Heart left ventricle (tissue), 16 donors: ENCODE measurements around the gene GRM1. TPM values are rescaled to one million over a fixed set of nuclear protein-coding genes. Genes with fewer than 3 reads are reported as not detected.

ENCODE experiments used
- ATAC-seq, 4 donors: fragments of 200-7000 bp; cut with Tn5 transposase; one replicate each; pipeline ENCODE4 v1.9.1; 2020 to 2022; ENCODE audit warnings: moderate library complexity in 4 of 4, mild to moderate bottlenecking in 3 of 4, moderate number of reproducible peaks in 1 of 4
- DNase-seq, 5 donors: peaks; one replicate each; pipeline ENCODE4 v3.0.0-alpha.2; 2020
- H3K27ac ChIP-seq, 12 donors: fragments of 200-600 bp; sonication (generic) in 4 of 12; one replicate each; pipeline versions ENCODE4 v1.5.0 to v1.8.0; 2016 to 2022; ENCODE audit warnings: mild to moderate bottlenecking in 2 of 12
- H3K27me3 ChIP-seq, 9 donors: fragments of 200-600 bp; sonication (generic) in 2 of 9; one replicate each; pipeline versions ENCODE4 v1.5.1 to v1.8.0; 2016 to 2022; ENCODE audit warnings: mild to moderate bottlenecking in 3 of 9
- H3K36me3 ChIP-seq, 9 donors: fragments of 200-600 bp; sonication (generic) in 2 of 9; one replicate each; pipeline versions ENCODE4 v1.5.0 to v1.8.0; 2018 to 2022; ENCODE audit warnings: mild to moderate bottlenecking in 2 of 9
- H3K4me1 ChIP-seq, 12 donors: fragments of 200-600 bp; sonication (generic) in 4 of 12; one replicate each; pipeline versions ENCODE4 v1.5.0 to v1.8.0; 2016 to 2022; ENCODE audit warnings: mild to moderate bottlenecking in 3 of 12
- H3K4me3 ChIP-seq, 12 donors: fragments of 200-600 bp; sonication (generic) in 4 of 12; one replicate each; pipeline versions ENCODE4 v1.5.0 to v1.8.0; 2017 to 2022; ENCODE audit warnings: mild to moderate bottlenecking in 9 of 12, moderate library complexity in 4 of 12
- H3K9me3 ChIP-seq, 12 donors: fragments of 200-600 bp; sonication (generic) in 4 of 12; one replicate each; pipeline versions ENCODE4 v1.5.0 to v1.8.0; 2016 to 2022; ENCODE audit warnings: mild to moderate bottlenecking in 1 of 12
- CTCF ChIP-seq, 12 donors: fragments of 200-600 bp; sonication (generic) in 4 of 12; IDR thresholded peaks; one replicate each; pipeline versions ENCODE4 v1.5.0 to v1.8.0; 2018 to 2022; ENCODE audit warnings: antibody characterized with exemption in 12 of 12, mild to moderate bottlenecking in 5 of 12
- POLR2A ChIP-seq, 2 donors: fragments of 450-650 bp; IDR thresholded peaks; one replicate each; pipeline ENCODE4 v1.6.1; 2017; ENCODE audit warnings: antibody characterized with exemption in 2 of 2, mild to moderate bottlenecking in 2 of 2, moderate library complexity in 2 of 2
- WGBS, 4 donors: extraction: QIAGEN DNeasy Blood & Tissue Kit in 2 of 4; methylation state at CpG; one replicate each; pipeline versions ENCODE4 v1.1.5 to v1.1.7; 2013 to 2018; 5-methylcytosine and 5-hydroxymethylcytosine counted together
- intact Hi-C, 10 donors: fragments of 100-400 bp; cut with DNase I; formaldehyde crosslinking; loops; one replicate each; pipeline versions ENCODE4 v1.11.1 to v1.14.2; 2022
- polyA plus RNA-seq, 2 donors: library from polyadenylated mRNA; stranded (reverse); fragments of 200-250 nt; gene quantifications; one replicate each; pipeline ENCODE4 v1.2.3, GENCODE V29; 2013
- total RNA-seq, 9 donors: library from RNA; depleted of rRNA in 2 of 9; stranded (reverse); fragments of >200 nt in 2 of 9; fragmentation: NEBNext Ultra II Directional in 3 of 9; extraction: Animal tissue kit (Norgen Biotek cat#: 25700) in 3 of 9; gene quantifications; one replicate each; pipeline versions ENCODE4 v1.1.0 to v1.2.4, GENCODE V29; 2016 to 2023
- donor health status: ischemic (EF 13 %, LVEDD 7.1; RV severe dilation, severe dysfunction).
- donor health status: healthy with polysubstance abuse.
- donor health status: DM: no; HTN: yes; CAD: no.
- donor health status: DM: no; HTN: no; CAD: no.
- donor health status: ischemic (EF 25% LVEDD 6.9; RV normal size, moderate dysfunction).
- donor health status: ischemic (EF 25% LVEDD 5.7; RV mildly dilated, moderate dysfunction).
- donor health status: healthy.
- donor health status: DM: yes; HTN: yes; CAD: no.
- donor health status: ischemic (EF 35%, LVEDD 5.7; RV mildly dilated, moderate dysfunction).
- donor health status: nonischemic (EF 11% LVEDD 7.7; RV severe dilation, severe dysfunction).
- donor health status: DM: yes; HTN: yes; CAD: no.
- donor health status: PGD.
- donor health status: ischemic (EF 29% LVEDD 5.4; RV normal size, mild dysfunction).
- donor health status: nonischemic (EF 23%, LVEDD 6.1; RV moderate dilation, normal function).

Gene GRM1
- total and polyA plus RNA-seq, 11 donors, result 0.62 to 6.9 (median 4.7) TPM

- ATAC-seq (no peak), DNase-seq (no peak)
- Histone ChIP-seq H3K4me1 (peaks cover 0 to 23% (median 0%) of the 10 kb centered on the region in 12 donors), H3K27me3 (no peaks in the 10 kb centered on the region), H3K4me3 (no peak overlapping the region), H3K9me3 (no peaks in the 10 kb centered on the region), H3K27ac (no peak overlapping the region), H3K36me3 (no peaks in the 10 kb centered on the region)
- intact Hi-C loops, result no loop called here
- TF ChIP-seq POLR2A (IDR thresholded peaks at IDR 0.05), result no peak
- TF ChIP-seq CTCF (IDR thresholded peaks at IDR 0.05), result no peak
- WGBS, 4 donors, result 60 to 71% (median 66%) methylated on average over 3 of the region's 3 CpGs
Measured at GRCh38 chr6:146304181-146304580, 275.3 kb downstream of the GRM1 start.

GRCh38 chr6:146305092-146305491 is 276.2 kb downstream of the GRM1 start:
- Histone ChIP-seq H3K36me3 (no peaks in the 10 kb centered on the region), H3K4me3 (no peak overlapping the region), H3K27me3 (no peaks in the 10 kb centered on the region), H3K4me1 (peaks cover 0 to 23% (median 0%) of the 10 kb centered on the region in 12 donors), H3K9me3 (no peaks in the 10 kb centered on the region), H3K27ac (peak overlapping the region in 1 of 12 donors; percentile 8)
- peak in 3 of 4 donors; percentile 47 to 52 (median 51) for ATAC-seq
- DNase-seq, result peak in 1 of 5 donors; percentile 12
- no peak for TF ChIP-seq CTCF (IDR thresholded peaks at IDR 0.05)
- no peak for TF ChIP-seq POLR2A (IDR thresholded peaks at IDR 0.05)
- WGBS, 4 donors, result 11 to 34% (median 22%) methylated on average over 1 of the region's 1 CpG
- intact Hi-C loops, result no loop called here

GRCh38 chr6:146305951-146306350 is 277.1 kb downstream of the GRM1 start:
- TF ChIP-seq POLR2A (IDR thresholded peaks at IDR 0.05) (no peak), CTCF (IDR thresholded peaks at IDR 0.05) (no peak)
- Histone ChIP-seq H3K4me1 (peaks cover 0 to 23% (median 0%) of the 10 kb centered on the region in 12 donors), H3K36me3 (no peaks in the 10 kb centered on the region), H3K9me3 (no peaks in the 10 kb centered on the region), H3K4me3 (no peak overlapping the region), H3K27ac (no peak overlapping the region), H3K27me3 (no peaks in the 10 kb centered on the region)
- 84 to 89% (median 86%) methylated on average over 3 of the region's 3 CpGs for WGBS, 4 donors
- DNase-seq (no peak), ATAC-seq (no peak)
- intact Hi-C loops, result no loop called here

GRCh38 chr6:146310628-146311027 is 281.8 kb downstream of the GRM1 start:
- Histone ChIP-seq H3K27me3 (no peaks in the 10 kb centered on the region), H3K4me3 (no peak overlapping the region), H3K27ac (no peak overlapping the region), H3K4me1 (peaks cover 0 to 5% (median 0%) of the 10 kb centered on the region in 12 donors), H3K9me3 (no peaks in the 10 kb centered on the region), H3K36me3 (no peaks in the 10 kb centered on the region)
- TF ChIP-seq POLR2A (IDR thresholded peaks at IDR 0.05), result no peak
- no peak for TF ChIP-seq CTCF (IDR thresholded peaks at IDR 0.05)
- 88 to 91% (median 90%) methylated on average over 2 of the region's 2 CpGs for WGBS, 4 donors
- DNase-seq (no peak), ATAC-seq (no peak)
- intact Hi-C loops, result no loop called here
